Spleen (tissue), 7 donors: ENCODE results near the gene PGM2.

ENCODE experiments used
- POLR2A ChIP-seq, 3 donors: fragments of 450-650 bp; IDR thresholded peaks; one replicate each; pipeline ENCODE4 v1.5.1; 2017; ENCODE audit warnings: antibody characterized with exemption in 3 of 3, mild to moderate bottlenecking in 1 of 3
- POLR2AphosphoS5 ChIP-seq, 3 donors: sonication (generic); formaldehyde crosslinking; IDR thresholded peaks; one replicate each; pipeline ENCODE4 v1.5.1; 2017; ENCODE audit warnings: antibody characterized with exemption in 3 of 3
- TF ChIP-seq, protein P1 (sequence below), 11 experiments: fragments of 200-600 bp in 7 of 11; fragments of 450-650 bp in 4 of 11; sonication (generic) in 4 of 11; IDR thresholded peaks in 8 of 11; conservative IDR thresholded peaks in 3 of 11; 1 replicate in 7 of 11; 2 replicates in 4 of 11; pipeline versions ENCODE4 v1.4.0 to v1.8.0; 2016 to 2021; ENCODE audit warnings: antibody characterized with exemption in 11 of 11, inconsistent platforms in 4 of 11, mild to moderate bottlenecking in 1 of 11
- donor health status: DM: no; HTN: no; CAD: no; lungs with moderate emphysema.
- donor health status: DM: no; HTN: no; CAD: no.
- donor health status: DM: no; HTN: no; CAD: no.

DNA sequence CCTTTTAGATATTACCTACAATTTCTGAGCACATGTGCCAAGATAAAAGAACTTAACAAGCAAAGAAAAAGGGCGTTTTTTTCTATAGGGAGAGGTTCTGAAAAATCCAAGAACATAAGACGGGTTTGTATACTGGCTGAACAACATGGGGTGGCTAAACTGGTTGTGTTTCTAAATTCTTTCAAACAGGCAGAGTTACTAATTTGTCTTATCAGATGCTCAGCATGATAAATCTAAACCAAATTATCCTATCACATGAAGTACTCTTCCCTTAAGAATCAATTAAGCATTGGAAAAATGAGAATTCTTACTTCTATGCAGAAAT is 45.4 kb upstream of the PGM2 start:
- no peak for TF ChIP-seq POLR2AphosphoS5 (IDR thresholded peaks at IDR 0.05)
- TF ChIP-seq, protein P1, sequence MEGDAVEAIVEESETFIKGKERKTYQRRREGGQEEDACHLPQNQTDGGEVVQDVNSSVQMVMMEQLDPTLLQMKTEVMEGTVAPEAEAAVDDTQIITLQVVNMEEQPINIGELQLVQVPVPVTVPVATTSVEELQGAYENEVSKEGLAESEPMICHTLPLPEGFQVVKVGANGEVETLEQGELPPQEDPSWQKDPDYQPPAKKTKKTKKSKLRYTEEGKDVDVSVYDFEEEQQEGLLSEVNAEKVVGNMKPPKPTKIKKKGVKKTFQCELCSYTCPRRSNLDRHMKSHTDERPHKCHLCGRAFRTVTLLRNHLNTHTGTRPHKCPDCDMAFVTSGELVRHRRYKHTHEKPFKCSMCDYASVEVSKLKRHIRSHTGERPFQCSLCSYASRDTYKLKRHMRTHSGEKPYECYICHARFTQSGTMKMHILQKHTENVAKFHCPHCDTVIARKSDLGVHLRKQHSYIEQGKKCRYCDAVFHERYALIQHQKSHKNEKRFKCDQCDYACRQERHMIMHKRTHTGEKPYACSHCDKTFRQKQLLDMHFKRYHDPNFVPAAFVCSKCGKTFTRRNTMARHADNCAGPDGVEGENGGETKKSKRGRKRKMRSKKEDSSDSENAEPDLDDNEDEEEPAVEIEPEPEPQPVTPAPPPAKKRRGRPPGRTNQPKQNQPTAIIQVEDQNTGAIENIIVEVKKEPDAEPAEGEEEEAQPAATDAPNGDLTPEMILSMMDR (IDR thresholded peaks at IDR 0.05 in 8 of 11, conservative IDR thresholded peaks at IDR 0.05 in 3 of 11): no peak
- TF ChIP-seq POLR2A (IDR thresholded peaks at IDR 0.05): no peak
